AG04449 (cell line): ENCODE results near the gene CERCAM.
"Not testable (repeated sequence)": the region's sequence is repeated elsewhere in the genome, so short reads cannot be mapped to it uniquely, and the experiment has no call there.

Experiments used
- CTCF ChIA-PET: fragments of 350-600 bp; formaldehyde crosslinking; extraction: SDS; loops from one replicate; lab custom pipeline; 2021; ENCODE audit warnings: antibody characterized with exemption; lab: Yijun Ruan, JAX
- POLR2A ChIA-PET: fragments of 400-600, 350-600 bp; formaldehyde crosslinking; extraction: SDS; loops from one replicate; lab custom pipeline; 2020; ENCODE audit warnings: antibody characterized with exemption, inconsistent platforms; lab: Yijun Ruan, JAX
- DNase-seq: peaks from one replicate; pipeline ENCODE4 v3.0.0-alpha.2; 2010; ENCODE audit warnings: low read depth, low spot score
- H3K4me3 ChIP-seq: 2 replicates; pipeline ENCODE4 v1.5.1; 2011; ENCODE audit warnings: low read depth, mild to moderate bottlenecking, control low read depth, low read length
- CTCF ChIP-seq: IDR thresholded peaks from one replicate; pipeline ENCODE4 v1.5.1; 2011; ENCODE audit warnings: mild to moderate bottlenecking, moderate library complexity, low read length, control low read depth, inconsistent platforms; ENCODE audit not compliant: insufficient read depth; ENCODE audit errors: missing control alignments

The CERCAM gene

GRCh38 chr9:128416432-128417019, 4.1 kb upstream of the CERCAM start:
- no peak for TF ChIP-seq CTCF
- CTCF ChIA-PET = no interaction called here
- POLR2A ChIA-PET = no interaction called here
- no peak overlapping the region for H3K4me3 ChIP-seq
- no peak for DNase-seq

DNA sequence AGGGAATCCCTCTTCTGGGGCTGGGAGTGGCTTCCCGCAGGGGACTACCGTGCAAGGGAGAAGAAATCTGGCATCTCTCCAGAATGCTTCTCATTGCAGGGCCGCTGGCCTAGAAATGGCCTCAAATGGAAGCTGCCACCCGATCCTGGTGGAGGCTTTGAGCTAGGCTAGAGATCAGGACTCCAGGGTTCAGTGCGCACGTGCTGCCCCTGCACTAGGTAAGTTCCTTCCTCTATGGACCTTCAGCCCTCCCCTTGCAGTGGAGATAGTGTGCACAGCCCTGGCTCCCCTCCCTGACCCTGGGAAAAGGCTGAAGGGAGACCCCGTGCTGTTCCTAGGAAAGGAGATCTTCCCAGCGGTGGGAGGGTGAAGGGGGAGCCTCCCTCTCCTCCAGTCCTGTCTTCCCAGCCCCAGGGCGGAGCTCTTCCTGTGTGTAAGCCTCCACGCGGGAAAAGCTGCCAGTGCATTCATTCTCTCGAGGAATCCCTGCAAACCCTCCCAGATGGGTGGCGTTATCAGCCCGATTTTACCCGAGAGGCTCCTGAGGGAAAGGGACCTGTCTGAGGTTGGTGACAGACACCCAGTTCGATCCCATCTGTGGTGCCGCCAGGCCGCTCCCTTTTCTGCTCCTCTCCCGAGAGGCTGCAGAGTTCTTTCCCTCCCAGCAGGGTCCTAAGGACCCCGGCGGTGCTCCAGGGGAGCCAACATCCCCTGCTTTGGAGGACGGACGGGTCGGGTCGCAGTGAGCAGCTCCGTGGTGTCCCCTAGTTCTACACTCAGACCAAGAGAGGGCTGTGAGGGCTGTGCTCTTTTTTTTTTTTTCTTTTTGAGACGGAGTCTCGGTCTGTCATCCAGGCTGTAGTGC, 1.4 kb upstream of the CERCAM start:
- TF ChIP-seq CTCF = no peak
- DNase-seq = no peak
- H3K4me3 ChIP-seq = peak overlapping the region; percentile 6
- ChIA-PET POLR2A (interaction anchor here (0.7 to 2.9 kb wide), 5 partner anchors 9 to 133 kb away, joined by 3 to 19 read pairs (median 7); partner anchors contain the start of genes SPTAN1 and URM1), CTCF (interaction anchor here (0.6 to 5.4 kb wide), 34 partner anchors 10 to 152 kb away, joined by 3 to 80 read pairs (median 4); partner anchors contain the start of genes GLE1 and URM1)

GRCh38 chr9:128420060-128420650, 502 bp upstream of the CERCAM start:
- H3K4me3 ChIP-seq = peak overlapping the region; percentile 82
- TF ChIP-seq CTCF = peak; percentile 85
- POLR2A ChIA-PET = interaction anchor here (0.6 to 2.9 kb wide), 7 partner anchors 10 to 132 kb away, joined by 3 to 19 read pairs (median 7); partner anchors contain the start of genes SPTAN1 and URM1
- no peak for DNase-seq
- CTCF ChIA-PET = interaction anchor here (0.6 to 5.4 kb wide), 36 partner anchors 9 to 151 kb away, joined by 3 to 80 read pairs (median 4); partner anchors contain the start of genes GLE1 and URM1

DNA sequence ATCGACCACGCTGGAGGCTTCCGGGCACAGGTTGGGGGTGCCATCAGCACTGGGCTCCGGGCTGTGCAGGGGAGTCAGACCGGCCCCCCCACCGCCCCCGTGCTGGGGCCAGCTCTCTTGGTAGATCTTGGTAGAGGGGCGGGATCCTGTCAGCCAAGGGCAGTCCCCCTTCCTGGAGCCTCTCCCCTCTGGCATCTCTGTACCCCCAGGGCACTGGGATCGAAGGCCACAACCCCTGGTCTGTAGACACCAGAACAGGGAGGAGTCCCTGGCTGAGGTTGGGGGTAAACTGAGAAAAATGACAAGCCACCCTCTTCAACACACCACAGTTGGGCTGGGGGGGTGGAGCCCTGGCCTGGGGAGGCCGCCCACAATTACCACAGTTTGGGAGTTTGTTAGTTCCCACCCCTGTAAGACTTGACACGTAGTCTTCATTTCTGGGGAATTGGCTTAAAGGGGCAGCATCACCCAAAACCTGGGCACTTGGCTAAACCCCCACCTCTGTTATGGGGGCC, 882 bp downstream of the CERCAM start:
- POLR2A ChIA-PET = interaction anchor here (0.7 to 2.9 kb wide), 3 partner anchors 50 to 132 kb away, joined by 4 to 19 read pairs (median 15); partner anchors contain the start of gene URM1
- CTCF ChIA-PET = interaction anchor here (1.1 to 5.4 kb wide), 11 partner anchors 11 to 125 kb away, joined by 3 to 80 read pairs (median 6); no protein-coding TSS in a partner anchor
- no peak for DNase-seq
- H3K4me3 ChIP-seq = peak overlapping the region; percentile 82
- TF ChIP-seq CTCF = no peak

GRCh38 chr9:128422022-128422782, 1.5 kb downstream of the CERCAM start:
- H3K4me3 ChIP-seq = peak overlapping the region; percentile 82
- ChIA-PET CTCF (interaction anchor here (1.1 to 5.4 kb wide), 9 partner anchors 10 to 126 kb away, joined by 3 to 80 read pairs (median 23); no protein-coding TSS in a partner anchor), POLR2A (interaction anchor here (1.7 to 2.4 kb wide), 2 partner anchors 60 to 131 kb away, joined by 6 to 15 read pairs; partner anchors contain the start of gene SPTAN1)
- not testable (repeated sequence) for DNase-seq
